GM12878 (cell line): ENCODE results near the gene IL4. TPM values are rescaled to one million over a fixed set of nuclear protein-coding genes. Genes with fewer than 3 reads are reported as not detected.
A peak's percentile ranks its signal among the peaks of the same experiment; 100 is the strongest.

Experiments
- BRCA1 ChIP-seq: IDR thresholded peaks from 2 replicates; pipeline ENCODE4 v1.6.1; 2011; ENCODE audit warnings: low read depth, low read length, improper control_type of control experiment
- CBFB ChIP-seq: IDR thresholded peaks from 2 replicates; pipeline ENCODE4 v1.6.1; 2016; ENCODE audit warnings: antibody characterized with exemption, low read depth
- HDAC6 ChIP-seq: fragments of 200-600 bp; sonication (generic); IDR thresholded peaks from one replicate; pipeline ENCODE4 v1.8.0; 2017; ENCODE audit warnings: antibody characterized with exemption; ENCODE audit not compliant: unreplicated experiment
- KAT2A ChIP-seq: conservative IDR thresholded peaks from 2 replicates; pipeline ENCODE4 v1.6.1; 2011; ENCODE audit warnings: low read depth, low read length; ENCODE audit not compliant: control insufficient read depth
- PAX5 ChIP-seq: IDR thresholded peaks from 2 replicates; pipeline ENCODE4 v1.6.1; 2011; ENCODE audit warnings: low read depth, low read length, borderline replicate concordance
- POLR2AphosphoS2 ChIP-seq: IDR thresholded peaks from 2 replicates; pipeline ENCODE4 v1.6.1; 2011; ENCODE audit warnings: low read depth, mild to moderate bottlenecking, low read length, improper control_type of control experiment, moderate library complexity
- SP1 ChIP-seq: IDR thresholded peaks from one replicate; pipeline ENCODE4 v1.6.1; 2011; ENCODE audit warnings: low read depth, low read length
- SUPT20H ChIP-seq: IDR thresholded peaks from 2 replicates; pipeline ENCODE4 v1.6.1; 2011; ENCODE audit warnings: low read depth, mild to moderate bottlenecking, low read length, moderate library complexity, borderline replicate concordance; ENCODE audit not compliant: control insufficient read depth
- polyA plus RNA-seq, 11 experiments: library from polyadenylated mRNA; depleted of rRNA in 4 of 11; unstranded in 6 of 11; stranded (reverse) in 5 of 11; fragments of >200 nt; fragmentation: Nextera tagmentation in 4 of 11; fragmentation: Illumina TruSeq in 1 of 11; extraction: Ambion mirVana in 4 of 11; extraction: Trizol in 1 of 11; gene quantifications; 1 replicate in 1 of 11; 2 replicates in 10 of 11; pipeline versions ENCODE4 v1.2.1 to v1.2.3, GENCODE V29; 2011 to 2016; ENCODE audit warnings: inconsistent platforms in 2 of 11, missing spikeins in 2 of 11, low read depth in 1 of 11
- total RNA-seq, 4 experiments: library from RNA; depleted of rRNA in 3 of 4; stranded (reverse); fragments of >200 nt in 3 of 4; fragmentation: Illumina TruSeq in 1 of 4; extraction: Trizol in 1 of 4; gene quantifications; 2 replicates each; pipeline versions ENCODE4 v1.2.1 to v1.2.3, GENCODE V29; 2013 to 2021
- TF ChIP-seq, protein P1 (sequence below): IDR thresholded peaks from 2 replicates; pipeline ENCODE4 v1.6.1; 2012; ENCODE audit warnings: improper control_type of control experiment, low read depth, low read length; ENCODE audit not compliant: insufficient replicate concordance
- TF ChIP-seq, protein P2 (sequence below): IDR thresholded peaks from 2 replicates; pipeline ENCODE4 v1.6.1; 2011; ENCODE audit warnings: borderline replicate concordance, low read depth, mild to moderate bottlenecking, moderate library complexity, mixed read lengths, low read length; ENCODE audit not compliant: insufficient read depth; ENCODE audit errors: extremely low read length
- TF ChIP-seq, protein P3 (sequence below): IDR thresholded peaks from 2 replicates; pipeline ENCODE4 v1.6.1; 2012; ENCODE audit warnings: low read length, inconsistent platforms
- TF ChIP-seq, protein P4 (sequence below): fragments of 450-650 bp; IDR thresholded peaks from 2 replicates; pipeline ENCODE4 v1.6.1; 2017; ENCODE audit warnings: mild to moderate bottlenecking, low read depth, inconsistent platforms; ENCODE audit not compliant: poor library complexity, severe bottlenecking
- TF ChIP-seq, protein P5 (sequence below): fragments of 450-650 bp; IDR thresholded peaks from 2 replicates; pipeline ENCODE4 v1.6.1; 2016; ENCODE audit warnings: mild to moderate bottlenecking, moderate library complexity, borderline replicate concordance

IL4 gene
- total and polyA plus RNA-seq, 10 of the 15 experiments (the other 5 are each of a cell fraction or from before 2014, with no cell fraction given), result 0.20 to 0.80 (median 0.50) TPM; not detected in 7

DNA sequence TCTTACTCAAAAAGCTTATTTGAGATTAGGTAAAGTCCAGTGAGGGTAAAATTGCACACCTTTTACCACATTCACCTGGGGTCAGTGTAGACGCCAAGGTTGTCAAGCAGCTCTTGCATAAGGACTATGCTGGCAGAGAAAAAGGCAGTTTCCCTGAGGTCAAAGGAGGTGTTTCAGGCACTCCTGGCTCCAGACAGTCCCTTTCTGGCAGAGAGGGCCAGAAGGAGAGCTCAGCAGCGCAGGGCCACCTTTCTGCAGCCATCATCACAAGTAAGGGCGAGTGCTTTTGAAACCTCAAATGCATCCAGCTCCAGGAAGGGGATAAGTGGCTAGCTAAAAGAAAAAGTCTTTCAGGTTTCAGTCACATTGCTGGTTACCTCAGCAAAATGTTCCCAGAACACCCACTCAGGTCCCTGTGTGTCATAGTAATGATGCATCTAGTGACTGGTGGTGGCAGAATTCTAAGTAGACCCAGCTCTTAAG lies 32.5 kb upstream of the IL4 start (continued):
- TF ChIP-seq, protein P1, sequence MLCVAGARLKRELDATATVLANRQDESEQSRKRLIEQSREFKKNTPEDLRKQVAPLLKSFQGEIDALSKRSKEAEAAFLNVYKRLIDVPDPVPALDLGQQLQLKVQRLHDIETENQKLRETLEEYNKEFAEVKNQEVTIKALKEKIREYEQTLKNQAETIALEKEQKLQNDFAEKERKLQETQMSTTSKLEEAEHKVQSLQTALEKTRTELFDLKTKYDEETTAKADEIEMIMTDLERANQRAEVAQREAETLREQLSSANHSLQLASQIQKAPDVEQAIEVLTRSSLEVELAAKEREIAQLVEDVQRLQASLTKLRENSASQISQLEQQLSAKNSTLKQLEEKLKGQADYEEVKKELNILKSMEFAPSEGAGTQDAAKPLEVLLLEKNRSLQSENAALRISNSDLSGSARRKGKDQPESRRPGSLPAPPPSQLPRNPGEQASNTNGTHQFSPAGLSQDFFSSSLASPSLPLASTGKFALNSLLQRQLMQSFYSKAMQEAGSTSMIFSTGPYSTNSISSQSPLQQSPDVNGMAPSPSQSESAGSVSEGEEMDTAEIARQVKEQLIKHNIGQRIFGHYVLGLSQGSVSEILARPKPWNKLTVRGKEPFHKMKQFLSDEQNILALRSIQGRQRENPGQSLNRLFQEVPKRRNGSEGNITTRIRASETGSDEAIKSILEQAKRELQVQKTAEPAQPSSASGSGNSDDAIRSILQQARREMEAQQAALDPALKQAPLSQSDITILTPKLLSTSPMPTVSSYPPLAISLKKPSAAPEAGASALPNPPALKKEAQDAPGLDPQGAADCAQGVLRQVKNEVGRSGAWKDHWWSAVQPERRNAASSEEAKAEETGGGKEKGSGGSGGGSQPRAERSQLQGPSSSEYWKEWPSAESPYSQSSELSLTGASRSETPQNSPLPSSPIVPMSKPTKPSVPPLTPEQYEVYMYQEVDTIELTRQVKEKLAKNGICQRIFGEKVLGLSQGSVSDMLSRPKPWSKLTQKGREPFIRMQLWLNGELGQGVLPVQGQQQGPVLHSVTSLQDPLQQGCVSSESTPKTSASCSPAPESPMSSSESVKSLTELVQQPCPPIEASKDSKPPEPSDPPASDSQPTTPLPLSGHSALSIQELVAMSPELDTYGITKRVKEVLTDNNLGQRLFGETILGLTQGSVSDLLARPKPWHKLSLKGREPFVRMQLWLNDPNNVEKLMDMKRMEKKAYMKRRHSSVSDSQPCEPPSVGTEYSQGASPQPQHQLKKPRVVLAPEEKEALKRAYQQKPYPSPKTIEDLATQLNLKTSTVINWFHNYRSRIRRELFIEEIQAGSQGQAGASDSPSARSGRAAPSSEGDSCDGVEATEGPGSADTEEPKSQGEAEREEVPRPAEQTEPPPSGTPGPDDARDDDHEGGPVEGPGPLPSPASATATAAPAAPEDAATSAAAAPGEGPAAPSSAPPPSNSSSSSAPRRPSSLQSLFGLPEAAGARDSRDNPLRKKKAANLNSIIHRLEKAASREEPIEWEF, result no peak
- TF ChIP-seq KAT2A (no peak), SUPT20H (no peak), POLR2AphosphoS2 (no peak), PAX5 (no peak), HDAC6 (no peak), BRCA1 (no peak), CBFB (peak; percentile 47; the same call in 1 of the 2 replicates), SP1 (no peak)
- TF ChIP-seq, protein P2, sequence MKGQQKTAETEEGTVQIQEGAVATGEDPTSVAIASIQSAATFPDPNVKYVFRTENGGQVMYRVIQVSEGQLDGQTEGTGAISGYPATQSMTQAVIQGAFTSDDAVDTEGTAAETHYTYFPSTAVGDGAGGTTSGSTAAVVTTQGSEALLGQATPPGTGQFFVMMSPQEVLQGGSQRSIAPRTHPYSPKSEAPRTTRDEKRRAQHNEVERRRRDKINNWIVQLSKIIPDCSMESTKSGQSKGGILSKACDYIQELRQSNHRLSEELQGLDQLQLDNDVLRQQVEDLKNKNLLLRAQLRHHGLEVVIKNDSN, result no peak
- TF ChIP-seq, protein P3, sequence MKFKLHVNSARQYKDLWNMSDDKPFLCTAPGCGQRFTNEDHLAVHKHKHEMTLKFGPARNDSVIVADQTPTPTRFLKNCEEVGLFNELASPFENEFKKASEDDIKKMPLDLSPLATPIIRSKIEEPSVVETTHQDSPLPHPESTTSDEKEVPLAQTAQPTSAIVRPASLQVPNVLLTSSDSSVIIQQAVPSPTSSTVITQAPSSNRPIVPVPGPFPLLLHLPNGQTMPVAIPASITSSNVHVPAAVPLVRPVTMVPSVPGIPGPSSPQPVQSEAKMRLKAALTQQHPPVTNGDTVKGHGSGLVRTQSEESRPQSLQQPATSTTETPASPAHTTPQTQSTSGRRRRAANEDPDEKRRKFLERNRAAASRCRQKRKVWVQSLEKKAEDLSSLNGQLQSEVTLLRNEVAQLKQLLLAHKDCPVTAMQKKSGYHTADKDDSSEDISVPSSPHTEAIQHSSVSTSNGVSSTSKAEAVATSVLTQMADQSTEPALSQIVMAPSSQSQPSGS, result peak; percentile 59; the same call in 1 of the 2 replicates
- TF ChIP-seq, protein P4, sequence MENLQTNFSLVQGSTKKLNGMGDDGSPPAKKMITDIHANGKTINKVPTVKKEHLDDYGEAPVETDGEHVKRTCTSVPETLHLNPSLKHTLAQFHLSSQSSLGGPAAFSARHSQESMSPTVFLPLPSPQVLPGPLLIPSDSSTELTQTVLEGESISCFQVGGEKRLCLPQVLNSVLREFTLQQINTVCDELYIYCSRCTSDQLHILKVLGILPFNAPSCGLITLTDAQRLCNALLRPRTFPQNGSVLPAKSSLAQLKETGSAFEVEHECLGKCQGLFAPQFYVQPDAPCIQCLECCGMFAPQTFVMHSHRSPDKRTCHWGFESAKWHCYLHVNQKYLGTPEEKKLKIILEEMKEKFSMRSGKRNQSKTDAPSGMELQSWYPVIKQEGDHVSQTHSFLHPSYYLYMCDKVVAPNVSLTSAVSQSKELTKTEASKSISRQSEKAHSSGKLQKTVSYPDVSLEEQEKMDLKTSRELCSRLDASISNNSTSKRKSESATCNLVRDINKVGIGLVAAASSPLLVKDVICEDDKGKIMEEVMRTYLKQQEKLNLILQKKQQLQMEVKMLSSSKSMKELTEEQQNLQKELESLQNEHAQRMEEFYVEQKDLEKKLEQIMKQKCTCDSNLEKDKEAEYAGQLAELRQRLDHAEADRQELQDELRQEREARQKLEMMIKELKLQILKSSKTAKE, result peak; percentile 32
- TF ChIP-seq, protein P5, sequence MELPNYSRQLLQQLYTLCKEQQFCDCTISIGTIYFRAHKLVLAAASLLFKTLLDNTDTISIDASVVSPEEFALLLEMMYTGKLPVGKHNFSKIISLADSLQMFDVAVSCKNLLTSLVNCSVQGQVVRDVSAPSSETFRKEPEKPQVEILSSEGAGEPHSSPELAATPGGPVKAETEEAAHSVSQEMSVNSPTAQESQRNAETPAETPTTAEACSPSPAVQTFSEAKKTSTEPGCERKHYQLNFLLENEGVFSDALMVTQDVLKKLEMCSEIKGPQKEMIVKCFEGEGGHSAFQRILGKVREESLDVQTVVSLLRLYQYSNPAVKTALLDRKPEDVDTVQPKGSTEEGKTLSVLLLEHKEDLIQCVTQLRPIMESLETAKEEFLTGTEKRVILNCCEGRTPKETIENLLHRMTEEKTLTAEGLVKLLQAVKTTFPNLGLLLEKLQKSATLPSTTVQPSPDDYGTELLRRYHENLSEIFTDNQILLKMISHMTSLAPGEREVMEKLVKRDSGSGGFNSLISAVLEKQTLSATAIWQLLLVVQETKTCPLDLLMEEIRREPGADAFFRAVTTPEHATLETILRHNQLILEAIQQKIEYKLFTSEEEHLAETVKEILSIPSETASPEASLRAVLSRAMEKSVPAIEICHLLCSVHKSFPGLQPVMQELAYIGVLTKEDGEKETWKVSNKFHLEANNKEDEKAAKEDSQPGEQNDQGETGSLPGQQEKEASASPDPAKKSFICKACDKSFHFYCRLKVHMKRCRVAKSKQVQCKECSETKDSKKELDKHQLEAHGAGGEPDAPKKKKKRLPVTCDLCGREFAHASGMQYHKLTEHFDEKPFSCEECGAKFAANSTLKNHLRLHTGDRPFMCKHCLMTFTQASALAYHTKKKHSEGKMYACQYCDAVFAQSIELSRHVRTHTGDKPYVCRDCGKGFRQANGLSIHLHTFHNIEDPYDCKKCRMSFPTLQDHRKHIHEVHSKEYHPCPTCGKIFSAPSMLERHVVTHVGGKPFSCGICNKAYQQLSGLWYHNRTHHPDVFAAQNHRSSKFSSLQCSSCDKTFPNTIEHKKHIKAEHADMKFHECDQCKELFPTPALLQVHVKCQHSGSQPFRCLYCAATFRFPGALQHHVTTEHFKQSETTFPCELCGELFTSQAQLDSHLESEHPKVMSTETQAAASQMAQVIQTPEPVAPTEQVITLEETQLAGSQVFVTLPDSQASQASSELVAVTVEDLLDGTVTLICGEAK, result no peak
